GM12878 (cell line): Measurements from ENCODE around the gene BBC3. TPM values are rescaled to one million over a fixed set of nuclear protein-coding genes. Genes with fewer than 3 reads are reported as not detected.
A peak's percentile ranks its signal among the peaks of the same experiment; 100 is the strongest.

Source experiments
- ATAC-seq: fragments of 200-7000 bp; cut with Tn5 transposase; 3 replicates; pipeline ENCODE4 v1.9.1; 2020; ENCODE audit warnings: mild to moderate bottlenecking, moderate library complexity
- BruUV-seq: library from RNA; stranded (reverse); fragments of 400-500 nt; replicated peaks from 2 replicates; lab custom pipeline; 2021; lab: Mats Ljungman, UMichigan
- CTCF ChIA-PET: fragments of 300-600 bp; sonication (Branson Sonifier 250); formaldehyde crosslinking; extraction: SDS; loops from one replicate; lab custom pipeline; 2021; ENCODE audit warnings: inconsistent platforms; lab: Yijun Ruan, JAX
- POLR2A ChIA-PET: fragments of 350-600 bp; formaldehyde crosslinking; extraction: SDS; loops from one replicate; lab custom pipeline; 2021; ENCODE audit warnings: inconsistent platforms; lab: Charles Lee
- RAD21 ChIA-PET: fragments of 300-600 bp; sonication (Branson Sonifier 250); formaldehyde crosslinking; loops from one replicate; lab custom pipeline; 2023; ENCODE audit warnings: antibody characterized with exemption; ENCODE audit not compliant: unreplicated experiment; lab: Charles Lee
- SMC1A ChIA-PET: fragments of 300-600 bp; sonication (Branson Sonifier 250); formaldehyde crosslinking; loops from one replicate; lab custom pipeline; 2023; ENCODE audit not compliant: unreplicated experiment, uncharacterized antibody; lab: Charles Lee
- DNase-seq: peaks from one replicate; pipeline ENCODE4 v3.0.0-alpha.2; 2011; ENCODE audit warnings: low read depth, low spot score
- FAIRE-seq: peaks from 3 replicates; lab custom pipeline; 2011; peaks lifted over from hg19 to GRCh38; lab: Jason Lieb, UNC
- H2AFZ ChIP-seq: 2 replicates; pipeline ENCODE4 v1.6.0; 2011; ENCODE audit warnings: low read depth, low read length, control low read depth; ENCODE audit not compliant: control insufficient read depth
- H3K27ac ChIP-seq: 2 replicates; pipeline ENCODE4 v1.5.1; 2011; ENCODE audit warnings: control low read depth; ENCODE audit not compliant: control insufficient read depth, insufficient read depth
- H3K27me3 ChIP-seq, 2 experiments: replicated peaks in 1 of 2; 2 replicates each; pipeline versions ENCODE4 v1.6.0 to v1.6.1; 2011; ENCODE audit warnings: low read length in 1 of 2; ENCODE audit not compliant: control insufficient read depth in 2 of 2, insufficient read depth in 2 of 2
- H3K36me3 ChIP-seq, 2 experiments: 2 replicates each; pipeline ENCODE4 v1.5.1; 2011; ENCODE audit warnings: low read length in 1 of 2; ENCODE audit not compliant: control insufficient read depth in 2 of 2, insufficient read depth in 2 of 2
- H3K4me1 ChIP-seq: 2 replicates; pipeline ENCODE4 v1.6.1; 2011; ENCODE audit warnings: mild to moderate bottlenecking, low read length, moderate library complexity, mixed read lengths; ENCODE audit not compliant: control insufficient read depth, insufficient read depth
- H3K4me2 ChIP-seq: 2 replicates; pipeline ENCODE4 v1.6.0; 2011; ENCODE audit warnings: control low read depth; ENCODE audit not compliant: control insufficient read depth, insufficient read depth
- H3K4me3 ChIP-seq: fragments of 200-600 bp; sonication (generic); 2 replicates; pipeline ENCODE4 v1.5.1; 2016
- H3K79me2 ChIP-seq: 2 replicates; pipeline ENCODE4 v1.6.0; 2011; ENCODE audit warnings: low read length; ENCODE audit not compliant: control insufficient read depth, insufficient read depth
- H3K9ac ChIP-seq: 2 replicates; pipeline ENCODE4 v1.8.0; 2011; ENCODE audit warnings: low read length, control low read depth, mixed read lengths; ENCODE audit not compliant: control insufficient read depth, insufficient read depth
- H3K9me3 ChIP-seq: replicated peaks from 3 replicates; pipeline ENCODE4 v1.5.1; 2011; ENCODE audit warnings: mild to moderate bottlenecking, low read length; ENCODE audit not compliant: control insufficient read depth, insufficient read depth
- H4K20me1 ChIP-seq: 2 replicates; pipeline ENCODE4 v1.6.0; 2011; ENCODE audit not compliant: control insufficient read depth, insufficient read depth
- ATF2 ChIP-seq: IDR thresholded peaks from 2 replicates; pipeline ENCODE4 v1.6.1; 2012; ENCODE audit warnings: low read length, inconsistent platforms
- ATF3 ChIP-seq: IDR thresholded peaks from 2 replicates; pipeline ENCODE4 v1.6.1; 2011; ENCODE audit warnings: low read depth, mild to moderate bottlenecking, low read length, moderate library complexity, borderline replicate concordance; ENCODE audit errors: extremely low read depth
- E2F4 ChIP-seq: IDR thresholded peaks from 2 replicates; pipeline ENCODE4 v1.6.1; 2012; ENCODE audit warnings: low read depth, low read length, improper control_type of control experiment
- GATAD2B ChIP-seq: fragments of 450-650 bp; conservative IDR thresholded peaks from 2 replicates; pipeline ENCODE4 v1.6.1; 2017; ENCODE audit warnings: low read depth, mild to moderate bottlenecking, moderate library complexity
- POLR2A ChIP-seq: IDR thresholded peaks from 2 replicates; pipeline ENCODE4 v1.6.1; 2011; ENCODE audit warnings: low read depth, mild to moderate bottlenecking, low read length
- RELB ChIP-seq: fragments of 450-650 bp; IDR thresholded peaks from 2 replicates; pipeline ENCODE4 v1.6.1; 2017; ENCODE audit warnings: low read depth, mild to moderate bottlenecking, moderate library complexity
- SPI1 ChIP-seq: IDR thresholded peaks from 2 replicates; pipeline ENCODE4 v1.6.1; 2011; ENCODE audit warnings: low read depth, mild to moderate bottlenecking, low read length, moderate library complexity, borderline replicate concordance; ENCODE audit not compliant: insufficient read depth
- SREBF1 ChIP-seq: IDR thresholded peaks from 2 replicates; pipeline ENCODE4 v1.6.1; 2012; ENCODE audit warnings: mild to moderate bottlenecking, low read length
- SREBF2 ChIP-seq: IDR thresholded peaks from 2 replicates; pipeline ENCODE4 v1.6.1; 2012; ENCODE audit warnings: mild to moderate bottlenecking, low read length
- TCF3 ChIP-seq: IDR thresholded peaks from 2 replicates; pipeline ENCODE4 v1.6.1; 2012; ENCODE audit warnings: low read depth, mild to moderate bottlenecking, low read length, borderline replicate concordance; ENCODE audit not compliant: insufficient read depth
- WGBS: methylation state at CpG from one replicate; pipeline ENCODE4 v1.1.6; 2016; ENCODE audit warnings: low lambda C conversion rate; ENCODE audit not compliant: insufficient replicate concordance, insufficient coverage; ENCODE audit errors: missing lambda C conversion rate; 5-methylcytosine and 5-hydroxymethylcytosine counted together
- in situ Hi-C: fragments of 300-500 bp; cut with MboI; formaldehyde crosslinking; loops from 9 replicates; pipeline ENCODE4 v1.14.3; 2018; ENCODE audit warnings: mixed read lengths
- intact Hi-C: fragments of 100-400 bp; cut with micrococcal nuclease; formaldehyde crosslinking; loops from one replicate; pipeline ENCODE4 v1.14.2; 2022; ENCODE audit not compliant: unreplicated experiment
- polyA plus RNA-seq, 11 experiments: library from polyadenylated mRNA; depleted of rRNA in 4 of 11; unstranded in 6 of 11; stranded (reverse) in 5 of 11; fragments of >200 nt; fragmentation: Nextera tagmentation in 4 of 11; fragmentation: Illumina TruSeq in 1 of 11; extraction: Ambion mirVana in 4 of 11; extraction: Trizol in 1 of 11; gene quantifications; 1 replicate in 1 of 11; 2 replicates in 10 of 11; pipeline versions ENCODE4 v1.2.1 to v1.2.3, GENCODE V29; 2011 to 2016; ENCODE audit warnings: inconsistent platforms in 2 of 11, missing spikeins in 2 of 11, low read depth in 1 of 11
- total RNA-seq, 4 experiments: library from RNA; depleted of rRNA in 3 of 4; stranded (reverse); fragments of >200 nt in 3 of 4; fragmentation: Illumina TruSeq in 1 of 4; extraction: Trizol in 1 of 4; gene quantifications; 2 replicates each; pipeline versions ENCODE4 v1.2.1 to v1.2.3, GENCODE V29; 2013 to 2021

BBC3 gene
- total and polyA plus RNA-seq, 10 of the 15 experiments (the other 5 are each of a cell fraction or from before 2014, with no cell fraction given): 0.10 to 17.9 (median 7.5) TPM

- Histone ChIP-seq H4K20me1 (no peaks in the 10 kb centered on the region), H3K4me1 (peaks cover 9% of the 10 kb centered on the region), H3K27ac (no peak overlapping the region), H3K36me3 (peaks cover 2 to 4% of the 10 kb centered on the region in 2 experiments; a peak in 3 of 4 replicates)
- SMC1A ChIA-PET: no interaction called here
- no peak for TF ChIP-seq E2F4
- no peak for TF ChIP-seq SREBF2
- TF ChIP-seq POLR2A: peak; percentile 39; the same call in 1 of the 2 replicates
- TF ChIP-seq GATAD2B: no peak
- TF ChIP-seq TCF3: no peak
- TF ChIP-seq, all 136 proteins: peak for 1
- RAD21 ChIA-PET: no interaction called here
- H3K4me2 ChIP-seq: no peak overlapping the region
- no peaks in the 10 kb centered on the region for H3K27me3 ChIP-seq
- no peak overlapping the region for H3K4me3 ChIP-seq
- in situ Hi-C loops: no loop called here
- H3K9me3 ChIP-seq: no peaks in the 10 kb centered on the region
- no peak for FAIRE-seq
- intact Hi-C loops: no loop called here
- H3K79me2 ChIP-seq: no peaks in the 10 kb centered on the region
- no peak for ATAC-seq
- CTCF ChIA-PET: interaction anchor here (0.7 kb wide), 1 partner anchor 19 kb away, joined by 3 read pairs; no protein-coding TSS in a partner anchor
- H3K9ac ChIP-seq: no peak overlapping the region
- DNase-seq: no peak
- POLR2A ChIA-PET: no interaction called here
- BruUV-seq: no TSS peak
- no peak overlapping the region for H2AFZ ChIP-seq
- WGBS: 98% methylated on average over 21 of the region's 21 CpGs
These were observed 35.5 kb upstream of the BBC3 start for GRCh38 chr19:47266401-47266941.

GRCh38 chr19:47264629-47265028 is 33.6 kb upstream of the BBC3 start:
- intact Hi-C loops (no loop called here), in situ Hi-C loops (no loop called here)
- SMC1A ChIA-PET: no interaction called here
- Histone ChIP-seq H3K4me2 (no peak overlapping the region), H3K27me3 (no peaks in the 10 kb centered on the region), H2AFZ (no peak overlapping the region), H3K4me3 (no peak overlapping the region), H4K20me1 (no peaks in the 10 kb centered on the region), H3K9ac (no peak overlapping the region), H3K79me2 (no peaks in the 10 kb centered on the region), H3K27ac (no peak overlapping the region), H3K36me3 (peaks cover 10 to 15% of the 10 kb centered on the region in 2 experiments; a peak in 3 of 4 replicates), H3K4me1 (peaks cover 9% of the 10 kb centered on the region), H3K9me3 (no peaks in the 10 kb centered on the region)
- no TSS peak for BruUV-seq
- CTCF ChIA-PET: interaction anchor here (0.6 kb wide), 1 partner anchor 57 kb away, joined by 4 read pairs; no protein-coding TSS in a partner anchor
- ATAC-seq: no peak
- FAIRE-seq: no peak
- RAD21 ChIA-PET: no interaction called here
- WGBS: 96% methylated on average over 30 of the region's 30 CpGs
- POLR2A ChIA-PET: no interaction called here
- no peak for DNase-seq
- TF ChIP-seq ATF3: no peak
- no peak for TF ChIP-seq SPI1
- no peak for TF ChIP-seq ATF2
- TF ChIP-seq SREBF1: no peak
- no peak for TF ChIP-seq RELB
